ENCODE results near the gene AKAP6.

- no peak for TF ChIP-seq CTCF (conservative IDR thresholded peaks at IDR 0.05)
- TF ChIP-seq ZFX (IDR thresholded peaks at IDR 0.05): no peak
These were observed 89.0 kb downstream of the AKAP6 start for GRCh38 chr14:32417956-32418552.
